ENCODE data around the gene FAM117A.

Gene FAM117A, protein sequence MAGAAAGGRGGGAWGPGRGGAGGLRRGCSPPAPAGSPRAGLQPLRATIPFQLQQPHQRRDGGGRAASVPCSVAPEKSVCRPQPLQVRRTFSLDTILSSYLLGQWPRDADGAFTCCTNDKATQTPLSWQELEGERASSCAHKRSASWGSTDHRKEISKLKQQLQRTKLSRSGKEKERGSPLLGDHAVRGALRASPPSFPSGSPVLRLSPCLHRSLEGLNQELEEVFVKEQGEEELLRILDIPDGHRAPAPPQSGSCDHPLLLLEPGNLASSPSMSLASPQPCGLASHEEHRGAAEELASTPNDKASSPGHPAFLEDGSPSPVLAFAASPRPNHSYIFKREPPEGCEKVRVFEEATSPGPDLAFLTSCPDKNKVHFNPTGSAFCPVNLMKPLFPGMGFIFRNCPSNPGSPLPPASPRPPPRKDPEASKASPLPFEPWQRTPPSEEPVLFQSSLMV

DNA sequence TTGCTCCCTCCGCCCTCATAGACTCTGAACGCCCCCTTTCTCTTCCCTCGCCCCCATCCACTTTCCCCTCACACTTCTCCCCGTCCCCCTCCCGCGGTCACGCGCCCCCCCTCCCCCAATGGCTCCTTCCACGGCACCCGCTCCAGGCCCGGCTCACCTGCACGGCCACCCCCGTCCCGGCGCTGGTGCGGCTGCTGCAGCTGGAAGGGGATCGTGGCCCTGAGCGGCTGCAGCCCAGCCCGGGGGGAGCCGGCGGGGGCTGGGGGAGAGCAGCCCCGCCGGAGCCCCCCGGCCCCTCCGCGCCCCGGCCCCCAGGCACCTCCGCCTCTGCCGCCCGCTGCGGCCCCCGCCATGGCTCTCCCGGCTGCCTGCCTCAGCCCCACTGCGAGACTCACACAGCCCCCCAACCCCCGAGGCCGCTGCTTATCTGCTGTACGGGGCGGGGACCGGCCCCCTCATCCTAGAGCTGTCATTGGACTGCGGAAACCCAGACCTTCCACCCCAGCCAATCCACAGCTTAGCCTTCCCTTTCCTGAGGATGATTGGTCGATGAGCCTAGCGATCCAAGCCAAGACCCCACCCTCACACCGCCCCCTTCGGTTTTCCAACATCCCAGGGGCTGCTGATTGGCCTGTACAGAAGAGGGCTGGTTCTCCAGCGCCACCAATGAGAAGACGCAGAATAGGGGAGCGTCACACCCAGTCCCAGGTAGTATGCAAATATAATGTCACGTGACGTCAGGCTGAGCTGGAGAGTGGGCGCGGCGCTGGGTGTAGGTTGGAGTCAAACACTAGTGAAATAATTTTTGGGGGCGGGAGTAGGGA, at the start of gene FAM117A:
TSS of gene FAM117A (minus strand) at position 397 of the 824 bp plus-strand sequence. CDS start at position 353, 44 bp downstream.
- DNase-seq = peak; percentile 96

DNA sequence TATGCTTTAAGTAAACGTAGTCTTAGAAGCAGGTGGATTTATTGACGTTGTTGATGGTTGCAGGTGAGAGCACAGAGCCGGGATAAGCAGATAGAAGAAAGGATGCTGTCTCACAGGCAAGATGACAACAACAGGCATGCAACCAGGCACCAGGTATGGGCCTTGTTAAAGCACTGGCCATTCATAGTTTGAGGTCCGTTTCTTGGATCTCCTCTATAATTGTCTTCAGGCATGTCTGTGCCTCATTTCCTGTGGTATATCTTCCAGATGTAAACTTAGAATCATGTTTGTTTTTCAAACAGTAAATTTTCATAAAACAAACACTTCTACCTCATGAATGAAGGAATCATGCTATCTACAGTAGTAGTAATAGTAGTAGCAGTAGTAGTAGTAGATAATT, 45.1 kb upstream of the FAM117A start:
- DNase-seq = no peak

DNA sequence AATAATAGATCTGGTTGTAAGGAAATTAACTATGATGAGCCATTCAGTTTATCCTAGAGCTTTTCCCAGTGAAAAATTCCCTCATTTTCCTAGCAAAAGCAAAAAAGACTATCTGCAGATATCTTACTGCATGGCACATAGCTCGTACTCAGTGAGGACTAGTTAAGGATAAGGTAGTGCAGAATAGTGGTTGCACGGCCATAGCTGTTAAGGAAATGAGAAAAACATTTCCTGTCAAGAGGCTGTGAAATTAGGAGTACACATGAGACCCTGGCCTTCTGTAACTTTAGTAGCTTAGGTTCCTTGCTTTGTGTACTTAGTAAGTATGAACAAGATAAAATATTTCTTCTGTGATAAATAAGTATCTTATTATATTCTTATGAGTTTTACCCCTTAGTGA, 34.8 kb upstream of the FAM117A start:
- no peak for DNase-seq

DNA sequence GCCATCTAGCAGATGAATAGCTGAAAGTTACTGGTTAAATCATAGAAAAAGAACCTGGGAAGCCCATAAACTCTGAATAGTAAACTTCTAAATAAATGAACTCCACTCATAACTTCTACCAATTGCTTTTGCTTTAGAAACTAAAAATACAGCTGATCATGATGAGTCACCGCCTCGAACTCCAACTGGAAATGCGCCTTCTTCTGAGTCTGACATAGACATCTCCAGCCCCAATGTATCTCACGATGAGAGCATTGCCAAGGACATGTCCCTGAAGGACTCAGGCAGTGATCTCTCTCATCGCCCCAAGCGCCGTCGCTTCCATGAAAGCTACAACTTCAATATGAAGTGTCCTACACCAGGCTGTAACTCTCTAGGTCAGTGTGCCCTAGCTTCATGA, 34.3 kb upstream of the FAM117A start:
- no peak for DNase-seq

DNA sequence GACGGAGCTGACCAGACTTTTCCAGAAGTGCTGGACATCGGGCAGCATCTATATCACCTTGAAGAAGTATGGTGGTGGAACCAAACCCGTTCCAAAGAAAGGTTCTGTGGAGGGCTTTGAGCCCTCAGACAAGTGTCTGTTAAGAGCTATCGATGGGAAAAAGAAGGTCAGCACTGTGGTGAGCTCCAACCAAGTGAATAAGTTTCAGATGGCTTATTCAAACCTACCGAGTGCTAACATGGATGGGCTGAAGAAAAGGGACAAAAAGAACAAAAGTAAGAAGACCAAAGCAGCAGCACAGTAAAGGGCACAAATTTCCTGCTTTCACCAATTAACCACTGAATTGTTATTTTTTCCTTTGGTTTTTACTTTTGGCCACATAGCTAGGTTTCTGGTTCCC, 31.4 kb upstream of the FAM117A start:
- DNase-seq = no peak

DNA sequence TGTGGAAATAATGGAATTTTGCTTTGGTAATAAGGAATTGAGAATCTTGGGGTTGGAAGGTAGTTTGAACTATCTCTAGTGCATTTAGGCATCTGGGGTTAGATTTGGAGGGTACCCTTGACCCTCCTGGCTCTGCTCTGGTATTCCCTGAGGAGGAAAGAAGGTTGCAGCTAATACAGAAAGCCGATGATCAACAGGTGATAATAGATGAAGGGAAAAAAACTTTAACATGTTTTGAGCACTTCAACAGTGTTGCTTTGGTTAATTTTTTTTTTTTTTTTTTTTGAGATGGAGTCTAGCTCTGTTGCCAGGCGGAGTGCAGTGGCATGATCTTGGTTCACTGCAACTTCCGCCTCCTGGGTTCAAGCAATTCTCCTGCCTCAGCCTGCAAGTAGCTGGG, 29.4 kb upstream of the FAM117A start:
- no peak for DNase-seq

DNA sequence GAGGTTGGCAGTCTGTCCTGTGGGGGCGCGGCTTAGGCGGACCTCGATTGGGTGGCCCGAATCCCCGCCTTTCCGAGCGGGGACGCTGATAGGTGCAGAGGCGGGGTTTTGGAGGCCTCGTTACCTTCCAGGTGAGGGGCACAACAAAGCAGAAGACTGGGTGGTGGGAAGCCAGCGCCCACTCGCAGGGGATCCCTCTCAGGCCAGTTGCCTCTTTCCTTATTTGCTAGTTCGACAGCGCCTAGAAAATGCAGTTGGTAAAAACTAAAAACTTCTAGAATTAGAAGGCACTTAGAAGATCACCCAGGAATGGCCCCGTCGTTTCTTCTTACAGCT, 25.3 kb upstream of the FAM117A start:
- no peak for DNase-seq

DNA sequence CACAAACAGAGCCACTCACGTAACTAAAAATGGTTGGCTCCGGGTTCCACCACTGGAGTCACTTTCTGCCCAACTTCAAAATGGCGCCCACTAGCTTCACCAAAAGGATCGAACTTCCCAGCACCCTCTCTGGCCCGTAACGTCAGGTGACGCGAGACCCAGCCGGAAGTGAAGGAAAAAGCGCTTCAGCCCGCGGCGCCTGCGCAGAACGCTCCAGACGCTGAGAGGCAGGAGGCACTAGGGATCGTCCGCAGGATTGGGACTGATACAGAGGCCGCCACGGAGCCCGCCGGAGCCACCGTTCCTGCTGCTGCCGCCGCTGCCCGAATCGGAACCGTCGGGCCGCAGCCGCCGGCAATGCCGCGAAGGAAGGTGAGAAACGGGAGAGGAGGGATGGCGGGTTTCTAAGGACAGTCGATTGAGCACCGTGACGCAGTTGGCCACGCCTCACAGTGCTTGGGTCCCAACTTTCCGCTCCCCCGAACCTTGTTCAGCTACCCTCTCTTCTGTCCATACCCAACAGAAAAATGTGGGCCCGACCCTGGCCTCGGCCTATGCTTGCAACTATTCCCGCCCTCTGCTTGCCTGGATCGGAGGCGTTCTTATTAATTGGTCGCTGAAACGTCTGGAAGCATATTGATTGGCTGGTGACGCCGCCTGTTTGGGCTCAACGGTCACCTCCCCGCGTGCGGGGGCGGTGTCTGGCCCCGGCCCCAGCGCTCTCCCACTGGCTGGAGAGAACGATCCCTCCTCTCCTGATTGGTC, 24.7 kb upstream of the FAM117A start, which contains the start of gene KAT7:
TSS of gene KAT7 (plus strand) at position 204 of the 765 bp plus-strand sequence. CDS start at position 358, 154 bp downstream.
- DNase-seq = peak; percentile 99

DNA sequence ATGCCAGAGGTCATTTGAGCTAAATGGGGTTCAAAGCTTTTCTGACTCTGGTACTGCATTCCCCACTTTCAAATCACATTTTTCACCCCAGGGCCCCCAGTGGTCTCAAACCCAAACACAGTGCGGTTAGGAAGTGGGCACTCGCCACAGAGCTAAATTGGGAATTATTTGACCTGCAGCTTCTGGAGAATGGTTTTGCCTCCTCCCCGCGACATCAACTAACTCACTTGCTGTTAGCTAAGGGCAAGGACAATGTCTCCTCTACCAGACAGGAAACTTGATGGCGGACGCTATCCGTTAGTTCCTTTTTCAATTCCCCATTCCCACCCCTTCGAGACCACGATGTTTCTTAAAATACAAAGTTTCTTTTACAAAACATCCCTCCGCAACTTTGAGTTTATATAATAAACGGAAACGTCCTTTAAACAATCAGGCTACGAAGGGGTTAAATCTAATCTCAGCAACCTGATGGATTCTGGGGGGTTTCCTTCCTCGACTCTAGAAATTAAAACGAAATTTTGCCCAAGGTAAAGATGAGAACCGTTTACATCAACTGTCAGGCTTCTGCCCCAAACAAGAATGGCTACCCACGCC, 24.1 kb upstream of the FAM117A start:
- DNase-seq = peak; percentile 61

DNA sequence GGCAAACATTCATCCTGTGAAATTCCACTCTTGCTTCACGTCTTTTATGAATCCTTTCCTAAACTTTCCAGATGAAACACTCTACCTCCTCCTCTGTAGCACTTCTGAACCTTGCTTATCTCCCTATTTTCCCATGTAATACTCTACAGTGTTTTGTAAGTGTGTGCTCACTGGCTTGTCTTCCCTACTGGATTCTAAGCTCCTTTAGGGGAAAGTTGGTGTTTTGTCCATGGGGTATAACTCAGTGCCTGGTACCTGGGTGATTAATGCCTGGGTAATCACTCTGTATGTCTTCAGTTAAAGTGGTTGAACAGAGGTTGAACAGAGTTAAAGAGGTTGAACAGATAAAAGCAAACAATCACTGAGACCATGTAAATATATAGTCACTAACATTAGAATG, 20.7 kb upstream of the FAM117A start:
- no peak for DNase-seq

DNA sequence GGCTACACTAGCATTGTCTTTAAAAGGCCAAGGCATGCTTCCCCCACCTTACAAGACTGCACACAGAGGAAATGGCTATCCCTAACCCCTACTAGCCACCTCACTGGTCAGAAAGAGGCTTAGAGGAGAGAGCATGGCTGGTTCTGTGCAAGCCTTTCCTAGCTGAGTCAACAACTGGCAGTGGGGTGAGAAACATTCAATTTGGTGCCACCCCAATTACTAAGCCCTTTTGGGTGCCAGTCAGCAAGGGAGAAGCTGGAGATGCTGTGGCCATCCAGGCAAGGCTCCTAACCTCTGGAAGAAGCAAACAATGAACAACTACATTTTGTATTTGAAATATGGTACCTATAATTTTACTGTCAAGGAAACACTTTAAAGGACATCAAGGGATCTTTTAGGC, 19.9 kb upstream of the FAM117A start:
- DNase-seq = no peak

DNA sequence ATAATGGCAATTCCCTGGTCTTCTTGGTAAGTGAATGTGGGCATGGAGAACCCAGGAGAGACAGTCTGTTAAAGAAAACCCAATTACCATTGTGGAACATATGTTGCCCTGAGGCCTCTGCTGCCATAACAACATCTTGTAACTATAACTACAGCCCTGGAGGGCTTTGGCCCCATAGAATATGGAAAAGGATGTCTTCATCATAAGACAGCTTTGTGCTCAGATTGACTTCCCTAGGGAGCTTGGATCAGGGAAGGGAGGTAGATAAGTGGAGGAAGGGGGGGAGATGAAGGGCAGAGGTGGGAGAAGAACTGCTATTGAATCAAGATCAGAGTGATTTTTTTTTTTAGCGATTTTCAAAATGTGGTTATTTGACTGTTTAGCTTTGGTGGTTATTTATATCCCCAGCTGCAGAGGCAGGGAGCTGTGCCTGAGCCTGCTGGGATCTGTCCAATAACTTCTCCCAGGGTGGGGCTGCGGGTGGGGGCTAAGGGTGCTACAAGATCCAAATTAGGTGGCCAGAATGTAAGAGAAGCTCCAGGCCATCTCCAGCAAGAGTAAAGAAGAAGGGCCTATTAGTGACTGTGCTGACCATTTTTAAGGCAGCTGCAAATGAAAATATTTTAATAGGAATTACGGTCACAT, 19.3 kb upstream of the FAM117A start:
- DNase-seq = no peak

DNA sequence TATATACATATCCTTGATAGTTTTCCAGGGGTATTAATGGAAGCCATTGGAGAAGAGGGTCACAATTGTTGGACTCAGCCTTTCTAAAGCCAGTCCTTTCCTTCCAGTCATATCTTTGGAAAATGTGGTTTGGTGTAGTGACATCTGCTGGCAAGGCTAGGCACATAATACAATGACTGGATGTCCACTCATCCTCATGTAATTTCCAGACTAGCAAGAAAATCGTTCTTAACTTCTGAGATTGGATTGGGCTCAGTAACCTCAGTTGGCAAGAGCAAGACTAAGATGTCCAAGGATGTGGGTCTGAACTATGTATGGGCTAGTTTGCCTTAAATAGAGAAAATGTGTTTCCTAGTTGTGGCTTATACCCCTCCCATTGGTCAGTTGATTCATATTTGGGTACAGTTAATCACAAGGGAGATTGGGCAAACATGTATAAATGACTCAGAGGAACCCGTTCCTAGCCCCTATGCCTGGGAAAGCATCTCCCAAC, 15.9 kb upstream of the FAM117A start:
- DNase-seq = no peak

DNA sequence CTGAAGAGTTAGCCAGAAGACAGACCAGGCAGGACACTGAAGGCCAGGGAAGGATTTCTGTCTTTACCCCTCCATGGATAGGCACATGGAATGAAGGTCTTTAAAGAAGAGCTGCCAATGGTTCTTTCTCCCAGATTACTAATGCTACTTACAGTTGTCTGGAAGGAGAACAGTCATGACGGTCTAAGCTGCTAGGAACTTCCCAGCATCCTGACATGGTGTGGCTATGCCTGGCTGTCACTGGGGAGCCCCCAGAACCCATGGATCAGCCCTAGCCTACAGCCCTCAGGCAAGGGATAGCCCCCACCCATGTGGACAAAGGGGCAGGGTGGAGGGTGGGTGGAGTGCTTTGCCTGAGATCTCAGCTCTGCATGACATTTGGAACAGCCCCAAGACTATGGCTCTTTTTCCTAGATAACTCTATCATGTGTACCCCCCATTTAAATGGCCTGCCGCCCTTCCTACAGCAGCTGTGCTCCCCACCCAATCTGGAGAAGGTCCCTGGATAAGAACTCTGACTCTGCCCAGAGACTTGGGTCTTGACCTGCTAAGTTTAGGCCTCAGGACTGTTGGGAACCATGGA, 15.3 kb upstream of the FAM117A start:
- DNase-seq = no peak

DNA sequence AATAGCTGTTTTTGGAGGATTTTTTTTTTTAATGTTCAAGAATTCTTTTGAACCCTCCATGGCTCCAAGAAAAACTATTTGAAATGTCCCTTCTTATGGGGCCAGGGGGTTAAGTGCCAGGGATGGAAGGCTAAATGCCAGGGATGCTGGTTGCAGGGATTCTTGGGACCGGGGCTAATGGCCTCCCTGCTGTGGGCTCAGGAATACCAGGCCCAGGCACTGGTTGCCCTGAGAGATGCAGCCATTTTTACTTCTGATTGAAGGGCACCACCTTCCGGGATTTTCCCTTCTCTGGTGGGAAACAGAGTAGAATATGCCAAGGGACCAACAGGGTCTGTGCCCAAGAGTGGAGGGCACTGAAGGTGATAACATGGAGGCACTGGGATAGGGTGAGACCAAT, 13.6 kb upstream of the FAM117A start:
- no peak for DNase-seq

DNA sequence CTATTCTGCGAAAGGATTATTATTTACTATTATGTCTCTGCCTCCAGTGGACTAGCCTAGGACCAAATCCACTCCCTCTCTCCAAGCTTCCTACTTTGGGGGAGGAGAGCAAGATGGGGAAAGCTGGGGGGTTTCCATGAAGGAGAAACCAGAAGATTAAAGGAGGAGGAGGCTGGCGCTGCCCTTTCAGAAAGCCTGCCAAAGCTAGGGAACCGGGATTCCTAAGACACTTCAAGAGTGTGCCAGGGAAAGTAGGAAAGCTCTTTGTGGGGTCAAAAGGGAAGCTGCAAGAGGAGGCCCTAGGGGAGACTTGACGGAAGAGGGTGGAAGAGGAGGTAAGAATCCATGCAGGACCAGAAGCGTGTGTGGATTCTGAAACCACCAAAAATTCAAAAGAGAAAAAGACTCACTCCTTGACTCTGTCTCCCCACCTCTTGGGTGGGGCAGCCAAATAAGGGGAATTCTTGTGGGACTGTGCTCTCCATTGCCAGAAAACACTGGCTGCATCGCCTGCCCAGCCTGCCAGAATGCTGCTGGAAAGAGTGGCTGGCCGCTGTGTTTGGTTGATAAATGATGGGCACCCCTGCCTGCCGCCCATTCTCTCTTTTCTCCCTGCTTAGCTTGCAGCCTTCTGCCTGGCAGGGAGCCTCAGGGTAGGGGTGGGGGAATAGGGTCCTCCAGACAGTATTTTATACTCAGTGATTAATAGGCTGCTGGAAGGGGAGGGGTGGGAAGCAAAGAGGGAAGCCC, 12.8 kb upstream of the FAM117A start:
- DNase-seq = no peak

DNA sequence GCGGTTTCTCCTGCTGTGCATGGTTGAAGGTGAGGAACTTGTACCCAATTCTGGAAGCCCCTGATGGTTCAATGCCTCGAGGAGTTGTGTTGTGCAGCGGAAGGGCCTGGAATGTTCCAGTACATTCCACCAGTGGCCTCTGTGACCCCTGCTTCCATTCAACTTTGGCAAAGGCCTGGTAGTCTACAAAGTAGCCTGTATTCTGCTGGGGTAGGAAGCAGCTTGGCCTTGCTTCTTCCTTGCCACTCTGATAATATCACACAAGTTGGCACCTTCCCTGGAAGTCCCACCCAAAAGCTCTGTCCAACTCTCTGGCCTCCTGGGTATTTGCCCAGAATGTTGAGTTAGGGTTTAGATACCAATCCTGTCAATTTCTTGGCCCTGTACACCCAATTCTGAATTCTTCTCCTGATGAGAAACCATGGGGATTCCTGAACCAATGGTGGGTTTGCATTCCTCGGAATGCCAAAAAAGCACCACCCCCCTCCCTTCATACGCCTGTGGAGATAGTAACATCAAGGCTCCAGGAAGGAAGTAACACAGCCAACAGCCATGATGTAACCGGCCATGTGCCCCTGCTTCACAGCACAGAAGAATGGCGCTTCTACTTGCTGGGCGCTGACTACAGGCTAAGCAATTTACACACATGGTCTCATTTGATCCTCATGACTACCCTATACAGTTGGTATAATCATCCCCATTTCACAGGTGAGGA, 11.8 kb upstream of the FAM117A start:
- DNase-seq = no peak

DNA sequence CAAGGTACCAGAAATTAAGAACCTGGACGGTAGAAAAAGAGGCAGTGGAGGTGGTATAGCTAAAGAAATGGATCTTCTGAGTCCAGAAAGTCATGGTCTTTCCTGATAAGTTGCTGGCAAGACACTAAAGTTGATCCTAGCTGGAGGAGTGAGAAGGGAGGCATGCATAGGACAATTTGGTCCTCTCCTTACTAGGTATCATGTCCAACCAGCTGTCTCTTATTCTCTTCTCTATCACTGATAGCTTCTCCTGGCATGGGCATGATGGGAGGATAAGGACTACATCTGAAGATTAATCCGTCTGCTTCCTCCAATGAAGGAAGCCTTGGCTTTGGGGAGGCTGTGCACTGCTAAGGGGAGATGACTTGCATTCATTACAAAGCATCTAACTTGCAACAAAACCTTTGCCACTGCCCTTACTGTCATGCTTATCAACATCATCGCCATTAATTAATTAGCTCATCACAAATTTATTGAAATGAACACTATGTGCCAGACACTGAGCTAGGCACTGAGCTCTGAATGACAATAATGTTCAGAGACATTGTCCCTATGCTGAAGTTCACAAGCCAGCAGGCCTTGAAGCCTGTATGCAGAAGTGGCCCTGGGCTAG, 3.1 kb upstream of the FAM117A start:
- DNase-seq = no peak

DNA sequence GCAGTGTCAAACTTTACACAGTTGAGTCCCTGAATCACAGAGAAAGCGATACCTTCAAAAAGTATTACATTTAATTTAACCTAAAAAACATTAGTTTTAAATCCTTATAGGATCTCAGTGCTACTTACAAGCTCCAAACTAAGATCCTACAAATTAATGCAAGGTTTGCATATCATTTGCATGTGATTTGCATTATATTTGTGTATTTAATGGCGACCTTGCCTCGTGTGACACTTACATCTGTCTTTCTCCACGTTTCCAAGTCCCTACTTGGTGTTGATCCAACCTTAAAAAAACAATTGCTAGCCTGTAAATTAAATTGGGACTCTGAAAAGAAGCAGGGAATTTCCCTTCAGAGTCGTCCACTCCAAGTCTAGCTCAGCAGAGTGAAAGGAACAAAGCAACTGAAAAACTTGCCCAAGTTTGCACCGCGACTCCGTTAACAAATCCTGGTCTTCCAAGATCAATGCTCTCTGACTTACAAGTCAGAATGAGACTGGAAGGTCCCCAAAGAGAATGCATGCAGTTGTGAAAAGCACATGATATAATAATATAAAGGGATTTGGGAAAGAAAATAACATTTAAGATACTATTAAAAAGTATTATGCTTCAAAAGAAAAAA, 739 bp upstream of the FAM117A start:
- no peak for DNase-seq

All from right forelimb (tissue), 1 donor.